ENCODE results near the gene MAD1L1. TPM values are rescaled to one million over a fixed set of nuclear protein-coding genes. Genes with fewer than 3 reads are reported as not detected.
"Not testable (repeated sequence)": the region's sequence is repeated elsewhere in the genome, so short reads cannot be mapped to it uniquely, and the experiment has no call there.

The MAD1L1 gene
- total RNA-seq, 1 donor from 2014 or later = 58.0 TPM

GRCh38 chr7:1999278-1999984 is 233.3 kb downstream of the MAD1L1 start:
- DNase-seq = no peak

- DNase-seq = no peak
Measured at GRCh38 chr7:1998146-1998545, 234.6 kb downstream of the MAD1L1 start.

GRCh38 chr7:1997537-1998076 is 235.1 kb downstream of the MAD1L1 start:
- DNase-seq = no peak

GRCh38 chr7:1996816-1997215 is 235.9 kb downstream of the MAD1L1 start:
- DNase-seq = no peak

- DNase-seq = not testable (repeated sequence)
Measured at GRCh38 chr7:1995911-1996420, 236.8 kb downstream of the MAD1L1 start.

GRCh38 chr7:1995426-1995825 is 237.3 kb downstream of the MAD1L1 start:
- DNase-seq = no peak

GRCh38 chr7:1994931-1995330 is 237.8 kb downstream of the MAD1L1 start:
- DNase-seq = no peak

GRCh38 chr7:1993776-1994740 is 238.7 kb downstream of the MAD1L1 start:
- DNase-seq = no peak

GRCh38 chr7:1993031-1993695 is 239.6 kb downstream of the MAD1L1 start:
- no peak for DNase-seq

GRCh38 chr7:1992554-1992953 is 240.2 kb downstream of the MAD1L1 start:
- no peak for DNase-seq

GRCh38 chr7:1990001-1990670 is 242.6 kb downstream of the MAD1L1 start:
- DNase-seq = peak; percentile 87

GRCh38 chr7:1989049-1989860 is 243.5 kb downstream of the MAD1L1 start:
- DNase-seq = no peak

- no peak for DNase-seq
Measured at GRCh38 chr7:1988533-1988930, 244.2 kb downstream of the MAD1L1 start.

GRCh38 chr7:1987591-1988532 is 244.9 kb downstream of the MAD1L1 start:
- no peak for DNase-seq

GRCh38 chr7:1987084-1987535 is 245.6 kb downstream of the MAD1L1 start:
- no peak for DNase-seq

- no peak for DNase-seq
Measured at GRCh38 chr7:1986366-1987083, 246.2 kb downstream of the MAD1L1 start.

- no peak for DNase-seq
Measured at GRCh38 chr7:1985936-1986335, 246.8 kb downstream of the MAD1L1 start.

GRCh38 chr7:1985042-1985441 is 247.7 kb downstream of the MAD1L1 start:
- no peak for DNase-seq

GRCh38 chr7:1981878-1982230 is 250.9 kb downstream of the MAD1L1 start:
- no peak for DNase-seq
